Type B pancreatic cell (in vitro differentiated cells): Measurements from ENCODE around the gene SCN8A. TPM values are rescaled to one million over a fixed set of nuclear protein-coding genes. Genes with fewer than 3 reads are reported as not detected.
"Not testable (repeated sequence)": the region's sequence is repeated elsewhere in the genome, so short reads cannot be mapped to it uniquely, and the experiment has no call there.

Experiments
- DNase-seq: peaks from one replicate; pipeline ENCODE4 v3.0.0; 2021; ENCODE audit warnings: mixed read lengths; ENCODE audit not compliant: unreplicated experiment; ENCODE audit errors: extremely low spot score
- H3K27ac Mint-ChIP-seq: 2 replicates; pipeline ENCODE4 v1.8.0; 2021; ENCODE audit warnings: mild to moderate bottlenecking, mixed read lengths
- H3K27me3 Mint-ChIP-seq: 2 replicates; pipeline ENCODE4 v1.8.0; 2021; ENCODE audit warnings: mixed read lengths
- H3K36me3 Mint-ChIP-seq: 2 replicates; pipeline ENCODE4 v1.8.0; 2021; ENCODE audit warnings: mixed read lengths
- H3K4me1 Mint-ChIP-seq: one replicate; pipeline ENCODE4 v1.8.0; 2021; ENCODE audit warnings: mixed read lengths; ENCODE audit not compliant: unreplicated experiment
- H3K4me3 Mint-ChIP-seq: 2 replicates; pipeline ENCODE4 v1.8.0; 2021; ENCODE audit warnings: mild to moderate bottlenecking, mixed read lengths
- H3K9me3 Mint-ChIP-seq: 2 replicates; pipeline ENCODE4 v1.8.0; 2021; ENCODE audit warnings: mixed read lengths
- CTCF ChIP-seq: fragments of 200-600 bp; sonication (generic); conservative IDR thresholded peaks from 2 replicates; pipeline ENCODE4 v1.5.0; 2021; ENCODE audit warnings: antibody characterized with exemption, mild to moderate bottlenecking
- total RNA-seq: library from RNA; stranded (reverse); gene quantifications from 2 replicates; pipeline ENCODE4 v1.2.1, GENCODE V29; 2021; ENCODE audit warnings: low replicate concordance

Gene SCN8A
- total RNA-seq, 1 donor from 2014 or later: 3.9 TPM

- Mint-ChIP-seq H3K27ac (no peak overlapping the region), H3K4me1 (no peaks in the 10 kb centered on the region), H3K4me3 (no peak overlapping the region), H3K27me3 (no peaks in the 10 kb centered on the region), H3K9me3 (no peaks in the 10 kb centered on the region), H3K36me3 (no peaks in the 10 kb centered on the region)
- no peak for DNase-seq
- TF ChIP-seq CTCF: no peak
These were observed 52.9 kb downstream of the SCN8A start for GRCh38 chr12:51643951-51644350.

- H3K36me3 Mint-ChIP-seq, H3K9me3 Mint-ChIP-seq, H3K27me3 Mint-ChIP-seq, H3K4me3 Mint-ChIP-seq, H3K4me1 Mint-ChIP-seq, DNase-seq, H3K27ac Mint-ChIP-seq: not testable (repeated sequence)
These were observed 53.7 kb downstream of the SCN8A start for GRCh38 chr12:51644691-51645090.

- H3K27me3 Mint-ChIP-seq: no peaks in the 10 kb centered on the region
These were observed 54.9 kb downstream of the SCN8A start for GRCh38 chr12:51645961-51646360.

GRCh38 chr12:51647647-51648046 lies 56.6 kb downstream of the SCN8A start:
- no peak overlapping the region for H3K4me3 Mint-ChIP-seq
- no peak overlapping the region for H3K27ac Mint-ChIP-seq
- DNase-seq: no peak
- no peaks in the 10 kb centered on the region for H3K4me1 Mint-ChIP-seq
- no peaks in the 10 kb centered on the region for H3K27me3 Mint-ChIP-seq
- H3K9me3 Mint-ChIP-seq: no peaks in the 10 kb centered on the region
- no peaks in the 10 kb centered on the region for H3K36me3 Mint-ChIP-seq
- TF ChIP-seq CTCF: no peak

More at GRCh38 chr12:51645961-51646360, 54.9 kb downstream of the SCN8A start:
- DNase-seq: no peak
- TF ChIP-seq CTCF: no peak
- Mint-ChIP-seq H3K9me3 (no peaks in the 10 kb centered on the region), H3K4me3 (no peak overlapping the region), H3K27ac (no peak overlapping the region), H3K4me1 (no peaks in the 10 kb centered on the region), H3K36me3 (no peaks in the 10 kb centered on the region)

- Mint-ChIP-seq H3K27me3 (no peaks in the 10 kb centered on the region), H3K27ac (no peak overlapping the region), H3K4me3 (no peak overlapping the region), H3K9me3 (no peaks in the 10 kb centered on the region), H3K36me3 (no peaks in the 10 kb centered on the region), H3K4me1 (no peaks in the 10 kb centered on the region)
- DNase-seq: no peak
- no peak for TF ChIP-seq CTCF
These were observed 62.4 kb downstream of the SCN8A start for GRCh38 chr12:51653431-51653830.

- Mint-ChIP-seq H3K36me3 (peaks cover 4% of the 10 kb centered on the region), H3K27me3 (no peaks in the 10 kb centered on the region), H3K27ac (no peak overlapping the region), H3K4me3 (no peak overlapping the region), H3K9me3 (no peaks in the 10 kb centered on the region), H3K4me1 (peaks cover 12% of the 10 kb centered on the region)
- no peak for DNase-seq
- TF ChIP-seq CTCF: no peak
These were observed 70.2 kb downstream of the SCN8A start for GRCh38 chr12:51661199-51661598.
